GM18870 (cell line): ENCODE measurements around the gene NSF.
A peak's percentile ranks its signal among the peaks of the same experiment; 100 is the strongest.
"Not testable (repeated sequence)": the region's sequence is repeated elsewhere in the genome, so short reads cannot be mapped to it uniquely, and the experiment has no call there.

Experiments
- ATAC-seq: cut with Tn5 transposase; IDR thresholded peaks from one replicate; pipeline ENCODE4 v1.9.1; 2021; ENCODE audit warnings: moderate library complexity; ENCODE audit not compliant: unreplicated experiment

Gene NSF

GRCh38 chr17:46590157-46591146 is at the start of gene NSF:
TSS of gene NSF (plus strand) at chr17:46590669. CDS start at chr17:46590776, 107 bp downstream.
- ATAC-seq, result not testable (repeated sequence)

DNA sequence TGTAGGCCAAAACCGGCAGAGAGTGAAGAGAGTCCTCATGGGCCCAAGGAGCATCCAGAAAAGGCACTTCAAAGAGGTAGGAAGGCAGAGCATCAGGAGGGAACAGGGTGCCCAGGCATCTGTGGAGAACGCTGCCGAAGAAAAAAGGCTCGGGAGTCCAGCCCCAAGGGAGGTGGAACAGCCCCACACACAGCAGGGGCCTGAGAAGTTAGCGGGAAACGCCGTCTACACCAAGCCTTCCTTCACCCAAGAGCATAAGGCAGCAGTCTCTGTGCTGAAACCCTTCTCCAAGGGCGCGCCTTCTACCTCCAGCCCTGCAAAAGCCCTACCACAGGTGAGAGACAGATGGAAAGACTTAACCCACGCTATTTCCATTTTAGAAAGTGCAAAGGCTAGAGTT is 41.9 kb upstream of the NSF start:
- ATAC-seq, result not testable (repeated sequence)

DNA sequence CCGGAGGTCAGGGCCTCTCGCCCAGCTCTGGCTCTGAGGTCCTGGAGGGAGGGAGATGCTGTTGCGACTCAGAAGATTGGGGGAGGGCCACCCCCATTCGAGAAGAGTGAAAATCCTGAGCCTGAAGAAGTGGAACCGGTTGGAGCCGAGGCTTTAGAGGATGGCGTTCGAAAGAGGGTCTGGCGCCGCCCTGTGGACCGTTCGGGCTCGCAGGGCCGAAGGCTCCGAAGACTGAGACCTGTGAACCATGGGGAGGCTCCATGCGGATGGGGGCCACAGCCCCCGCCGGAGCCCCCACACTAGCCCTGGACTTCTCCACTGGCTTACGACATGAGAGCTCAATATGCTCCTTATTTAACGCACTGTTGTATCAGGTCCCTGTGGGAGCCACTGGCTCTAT is 31.3 kb upstream of the NSF start:
- ATAC-seq, result not testable (repeated sequence)

DNA sequence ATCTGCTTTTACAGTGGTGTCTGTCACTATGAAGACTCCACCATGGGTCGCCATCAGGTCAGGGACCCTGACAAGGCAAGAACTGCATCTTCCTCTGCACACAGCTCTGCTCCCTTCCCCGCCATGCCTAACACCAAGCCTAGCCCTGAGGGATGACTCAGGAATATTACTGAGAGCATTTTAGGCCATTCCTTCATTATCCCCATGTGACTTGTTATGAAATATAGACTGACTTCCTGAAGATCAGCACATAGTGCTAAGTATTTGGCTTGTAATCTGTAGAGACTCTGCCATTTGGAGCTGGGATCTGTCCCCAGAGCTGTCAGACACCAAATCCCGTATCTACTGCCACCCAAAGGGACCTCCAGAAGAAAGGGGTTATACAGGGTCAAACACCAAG is 30.4 kb upstream of the NSF start:
- not testable (repeated sequence) for ATAC-seq

- ATAC-seq, result not testable (repeated sequence)
These were observed 24.2 kb upstream of the NSF start for GRCh38 chr17:46566284-46566683.

GRCh38 chr17:46566980-46567379 is 23.5 kb upstream of the NSF start:
- ATAC-seq, result not testable (repeated sequence)

DNA sequence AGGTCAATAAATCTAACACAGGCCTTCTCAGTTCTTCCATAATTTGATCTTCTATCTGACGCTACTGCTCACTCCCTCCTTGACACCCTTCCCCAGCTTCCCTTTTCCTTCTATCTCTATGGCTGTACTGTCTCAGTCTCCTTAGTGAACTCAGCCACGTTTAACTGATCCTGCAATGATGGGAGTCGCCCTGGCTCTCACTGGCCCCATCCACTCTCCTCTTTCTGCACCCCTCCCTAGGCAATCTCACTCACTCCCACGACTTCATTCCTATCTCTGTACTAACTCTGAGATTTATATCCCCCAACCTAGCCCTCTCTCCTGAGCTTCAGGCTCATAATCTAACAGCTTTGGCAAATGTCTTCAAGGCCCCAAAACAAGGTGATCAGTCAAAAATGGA is 18.7 kb upstream of the NSF start:
- not testable (repeated sequence) for ATAC-seq

GRCh38 chr17:46579083-46580075 is 11.1 kb upstream of the NSF start, which contains the start of gene ARL17A:
TSS of gene ARL17A (minus strand) at chr17:46579691. CDS start at chr17:46576322, 3,369 bp downstream.
- ATAC-seq, result peak; percentile 81

DNA sequence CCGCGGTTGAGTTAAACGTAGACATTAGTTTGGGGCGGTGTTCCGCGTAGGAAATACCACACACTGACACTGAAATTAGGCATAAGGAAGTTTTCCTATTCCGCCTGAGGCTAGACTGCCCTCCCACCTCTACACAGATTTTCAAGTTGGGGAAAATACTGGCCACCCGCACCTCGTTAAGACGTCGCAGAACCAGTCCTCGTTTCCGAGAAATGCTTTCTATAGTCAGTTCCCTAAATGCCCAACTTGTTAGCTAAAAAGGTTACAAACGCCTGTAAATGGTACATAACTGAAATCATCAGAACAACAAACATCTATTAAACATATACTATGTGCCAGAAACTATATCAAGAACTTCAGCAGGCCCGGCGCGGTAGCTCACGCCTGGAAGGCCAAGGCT is 10.4 kb upstream of the NSF start:
- ATAC-seq, result not testable (repeated sequence)

DNA sequence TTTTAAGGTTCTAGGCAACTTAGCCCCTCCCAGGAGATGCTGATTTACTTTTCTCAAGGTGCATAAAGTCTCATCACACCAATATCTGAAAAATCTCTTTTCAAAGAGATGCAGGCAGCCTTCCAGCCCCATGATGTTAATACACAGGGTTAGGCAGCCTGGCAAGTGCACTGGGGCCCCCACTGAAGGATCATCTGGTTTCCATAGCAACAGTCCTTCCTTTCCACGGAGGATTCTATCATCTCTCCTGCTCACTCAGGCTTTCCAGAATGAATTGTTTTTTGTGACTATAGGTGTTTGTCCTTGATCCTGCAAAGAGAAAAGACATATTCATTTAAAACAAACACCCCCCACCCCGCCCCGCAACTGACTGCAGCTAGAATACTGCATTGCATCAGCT is 5.0 kb upstream of the NSF start:
- not testable (repeated sequence) for ATAC-seq

DNA sequence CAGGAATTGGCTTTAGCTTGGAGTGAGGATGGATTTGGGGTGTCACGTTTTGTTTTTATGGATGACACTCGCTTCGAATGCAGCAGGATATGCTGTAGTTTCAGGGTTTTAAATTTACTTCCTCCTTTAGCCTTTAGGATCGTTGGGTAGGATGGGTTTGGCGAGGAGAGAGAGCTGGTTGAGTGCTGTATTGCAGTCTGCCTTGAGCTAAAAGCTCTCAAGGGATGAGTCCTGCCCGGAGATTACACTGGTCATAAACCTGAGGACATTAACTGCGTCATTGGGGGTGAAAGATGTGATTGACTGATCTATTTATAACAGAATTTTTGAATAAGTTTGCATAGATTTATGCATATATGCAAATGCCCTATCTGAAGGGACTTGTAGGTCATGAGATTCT is 863 bp downstream of the NSF start:
- ATAC-seq, result not testable (repeated sequence)

- not testable (repeated sequence) for ATAC-seq
These were observed 8.0 kb downstream of the NSF start for GRCh38 chr17:46598344-46598931.

DNA sequence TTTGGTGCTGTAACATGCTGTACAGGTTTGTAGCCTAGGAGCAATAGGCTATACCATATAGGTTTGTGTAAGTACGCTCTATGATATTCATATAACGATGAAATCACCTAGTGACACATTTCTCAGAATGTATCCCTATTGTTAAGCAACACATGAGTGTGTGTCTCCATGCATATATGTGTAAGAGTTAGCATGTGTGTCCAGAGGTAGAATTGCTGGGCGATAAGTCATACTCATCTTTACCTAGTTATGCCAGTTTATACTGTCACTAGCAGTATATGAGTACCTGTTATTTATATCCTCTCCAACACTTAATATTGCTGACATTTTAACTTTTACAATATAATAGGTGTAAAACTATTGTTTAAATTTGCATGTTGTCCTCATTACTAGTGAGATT is 10.3 kb downstream of the NSF start:
- not testable (repeated sequence) for ATAC-seq

DNA sequence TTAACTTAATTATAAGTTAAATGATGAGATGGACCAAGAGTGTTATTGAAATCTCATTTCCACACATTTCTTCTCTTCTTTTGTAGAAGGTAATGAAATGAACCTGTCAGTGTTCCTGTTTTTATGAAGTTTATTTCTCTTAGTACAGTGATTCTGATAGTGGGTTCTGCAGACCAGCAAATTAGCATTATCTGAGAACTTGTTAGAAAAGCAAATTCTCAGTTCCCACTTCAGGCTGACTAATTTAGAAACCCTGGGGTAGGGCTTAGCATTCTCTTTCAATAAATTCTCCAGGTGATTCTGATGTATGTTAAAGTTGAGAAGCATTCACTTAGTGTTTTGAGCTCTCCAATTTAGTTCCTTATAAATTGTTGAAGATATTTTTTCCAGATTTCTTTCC is 12.7 kb downstream of the NSF start:
- peak; percentile 78 for ATAC-seq

DNA sequence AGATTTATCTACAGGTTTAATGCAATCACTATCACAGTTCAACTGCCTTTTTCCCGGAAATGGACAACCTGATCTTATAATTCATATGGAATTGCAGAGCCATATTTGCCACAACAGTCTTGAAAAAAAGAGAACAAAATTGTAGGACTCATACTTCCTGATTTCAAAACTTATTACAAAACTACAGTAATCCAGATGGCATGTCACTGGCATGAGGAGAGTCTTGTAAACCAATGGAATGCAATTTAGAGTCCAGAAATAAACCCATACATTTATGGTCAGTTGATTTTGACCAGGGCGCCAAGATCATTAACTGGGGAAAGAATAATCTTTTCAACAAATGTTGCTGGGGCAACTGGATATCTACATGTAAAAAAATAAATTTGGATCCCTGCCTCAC is 20.8 kb downstream of the NSF start:
- not testable (repeated sequence) for ATAC-seq

GRCh38 chr17:46613876-46614275 is 23.4 kb downstream of the NSF start:
- not testable (repeated sequence) for ATAC-seq

DNA sequence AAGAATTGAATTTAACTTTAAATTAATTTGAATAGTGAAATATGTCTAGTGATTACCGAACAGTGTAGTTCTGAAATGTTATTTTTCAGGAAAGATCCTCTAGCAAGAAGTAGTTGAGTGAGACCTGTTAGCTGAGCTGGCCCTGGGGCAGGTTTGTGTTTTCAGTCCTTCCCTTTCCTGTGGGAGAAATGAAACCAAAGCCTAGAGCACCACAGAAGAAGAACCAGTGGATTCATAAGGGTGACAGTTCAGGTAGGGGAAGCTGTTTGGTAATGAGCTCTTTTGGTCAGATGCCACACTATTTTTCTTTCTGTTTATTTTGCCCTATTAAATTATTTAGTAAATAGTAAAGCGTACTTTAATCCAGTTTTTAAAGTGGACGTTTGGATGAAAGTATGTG is 26.7 kb downstream of the NSF start:
- not testable (repeated sequence) for ATAC-seq

- not testable (repeated sequence) for ATAC-seq
These were observed 28.5 kb downstream of the NSF start for GRCh38 chr17:46618975-46619374.

DNA sequence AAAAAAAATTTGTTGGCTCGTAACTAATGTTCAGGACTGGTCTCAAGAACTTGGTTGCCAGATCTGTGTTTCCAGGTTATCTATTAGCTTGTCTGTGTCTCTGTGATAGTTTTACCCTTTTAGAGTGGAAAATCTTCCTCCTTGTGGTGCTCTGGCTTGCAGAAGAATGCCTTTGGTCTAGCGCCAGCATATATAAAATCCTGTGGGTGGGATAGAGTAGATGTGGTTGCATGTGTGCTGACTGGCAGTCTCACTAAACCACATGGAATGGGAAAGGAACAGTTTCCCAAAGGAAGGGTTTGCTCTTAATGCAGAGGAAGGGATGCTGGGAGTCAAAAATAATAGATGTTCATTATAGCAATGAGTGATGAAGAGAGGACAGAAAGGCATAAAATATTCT is 33.3 kb downstream of the NSF start:
- ATAC-seq, result not testable (repeated sequence)

- ATAC-seq, result not testable (repeated sequence)
These were observed 34.3 kb downstream of the NSF start for GRCh38 chr17:46624726-46625125.

DNA sequence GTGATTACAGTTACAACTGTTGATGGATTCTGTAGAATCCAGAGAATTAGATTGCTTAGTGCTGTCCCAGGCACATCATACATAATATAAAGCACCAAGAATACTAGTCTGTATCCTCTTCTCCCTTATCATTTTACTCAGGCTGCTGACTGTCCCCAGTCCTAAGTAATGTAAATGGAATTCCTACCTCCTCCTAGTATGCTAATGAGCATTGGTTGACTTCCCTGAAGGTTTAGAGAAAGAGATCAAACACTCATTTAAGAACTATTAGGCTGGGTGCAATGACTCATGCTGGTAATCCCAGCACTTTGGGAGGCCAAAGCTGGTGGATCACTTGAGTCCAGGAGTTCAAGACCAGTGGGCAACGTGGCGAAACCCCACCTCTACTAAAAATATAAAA is 37.0 kb downstream of the NSF start:
- ATAC-seq, result not testable (repeated sequence)
